Activated T-cell treated with anti-CD3 and anti-CD28 coated beads, Interleukin-2, amount 50 U/mL, for 1 hour (primary cell): ENCODE data around the gene CCSER1.
"Not testable (repeated sequence)": the region's sequence is repeated elsewhere in the genome, so short reads cannot be mapped to it uniquely, and the experiment has no call there.

Experiments used
- DNase-seq: peaks from one replicate; pipeline ENCODE4 v3.0.0-alpha.2; 2020

CCSER1 gene

DNA sequence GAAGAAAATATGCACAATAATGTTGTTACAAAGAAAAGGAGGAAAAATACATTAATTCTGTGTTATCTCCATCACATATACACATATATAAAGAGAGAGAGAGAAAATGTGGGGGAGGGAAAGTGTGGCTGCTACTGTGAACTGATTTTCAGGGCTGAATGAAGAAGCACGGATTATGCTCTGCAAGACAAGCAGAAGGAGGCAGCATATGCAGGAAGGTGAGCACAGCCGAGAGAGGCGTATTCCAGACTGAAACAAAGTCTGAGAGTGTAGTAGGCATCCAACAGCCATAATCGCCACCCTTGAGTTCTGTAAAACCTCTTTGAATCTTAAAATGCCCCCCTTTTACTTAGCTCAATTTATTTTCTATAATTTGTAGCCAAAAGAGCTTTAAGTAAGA is 1094.8 kb downstream of the CCSER1 start:
- no peak for DNase-seq

DNA sequence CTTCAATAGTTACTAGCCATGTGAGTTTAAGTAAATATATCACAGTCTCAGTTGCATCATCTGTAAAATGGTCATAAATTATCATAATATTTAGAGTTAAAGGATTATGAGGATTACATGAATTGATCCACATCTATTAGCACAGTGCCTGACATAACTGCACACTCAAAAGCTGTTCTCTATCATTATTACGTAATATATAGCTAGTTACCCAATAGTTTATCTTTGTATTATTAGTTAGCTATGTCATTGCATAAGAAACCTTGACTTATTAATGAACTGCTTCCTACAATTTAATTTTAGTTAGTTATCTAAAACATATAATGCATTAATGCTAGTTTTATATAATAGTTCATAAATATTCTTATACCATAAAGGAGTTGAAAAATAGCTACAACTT is 1099.7 kb downstream of the CCSER1 start:
- no peak for DNase-seq

DNA sequence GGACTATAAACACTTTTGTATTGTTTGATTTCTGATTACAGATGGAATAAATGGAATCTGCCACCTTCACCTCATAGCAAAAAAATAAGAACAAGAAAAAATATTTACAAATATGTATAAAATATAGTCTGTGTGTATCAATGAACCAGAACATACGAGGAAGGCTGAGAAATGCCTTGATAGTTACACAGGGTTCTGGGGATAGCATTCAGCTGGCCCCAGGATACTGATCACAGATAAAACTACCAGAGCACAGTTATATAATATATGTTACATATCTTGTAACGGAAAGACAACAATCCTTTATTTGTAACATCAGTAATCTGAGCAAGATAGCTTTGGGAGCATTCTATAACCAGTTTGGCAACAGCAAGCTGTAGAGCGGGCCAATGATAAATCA is 1101.5 kb downstream of the CCSER1 start:
- no peak for DNase-seq

DNA sequence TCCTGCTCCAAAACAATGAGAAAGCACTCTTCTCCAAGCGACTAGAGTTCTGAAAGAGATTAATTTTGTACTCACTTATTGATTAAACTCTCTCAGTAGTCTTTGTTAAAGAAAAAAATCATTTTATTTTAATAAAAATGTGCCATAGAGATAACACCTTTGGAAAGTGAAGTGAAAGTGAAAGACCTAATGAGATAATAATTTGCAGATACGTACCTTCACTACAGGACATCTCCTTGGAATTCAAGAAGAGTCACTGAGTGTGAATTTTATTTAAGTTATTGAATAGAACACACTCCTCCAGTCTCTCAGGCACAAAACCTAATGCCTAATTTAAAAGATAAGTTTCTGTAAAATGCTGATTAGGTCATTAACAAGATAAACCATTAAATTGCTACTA is 1106.0 kb downstream of the CCSER1 start:
- no peak for DNase-seq

DNA sequence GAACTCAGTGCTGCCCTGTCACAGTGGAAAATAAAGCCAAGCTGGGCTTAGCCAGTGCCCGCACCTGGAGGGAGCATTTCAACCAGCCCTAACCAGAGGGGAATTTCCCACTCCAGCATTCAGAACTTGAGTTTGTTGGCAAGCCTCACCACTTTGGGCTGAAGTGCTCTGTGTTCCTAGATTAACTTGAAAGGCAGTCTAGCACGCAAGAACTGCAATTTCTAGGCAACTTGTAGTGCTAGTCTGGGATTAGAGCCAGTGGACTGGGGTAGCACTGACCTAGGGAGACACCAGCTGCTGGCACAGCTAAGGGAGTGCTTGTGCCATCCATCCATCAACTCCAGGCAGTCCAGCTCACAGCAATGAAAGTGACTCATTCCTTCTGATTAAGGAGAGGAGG is 1115.9 kb downstream of the CCSER1 start:
- no peak for DNase-seq

DNA sequence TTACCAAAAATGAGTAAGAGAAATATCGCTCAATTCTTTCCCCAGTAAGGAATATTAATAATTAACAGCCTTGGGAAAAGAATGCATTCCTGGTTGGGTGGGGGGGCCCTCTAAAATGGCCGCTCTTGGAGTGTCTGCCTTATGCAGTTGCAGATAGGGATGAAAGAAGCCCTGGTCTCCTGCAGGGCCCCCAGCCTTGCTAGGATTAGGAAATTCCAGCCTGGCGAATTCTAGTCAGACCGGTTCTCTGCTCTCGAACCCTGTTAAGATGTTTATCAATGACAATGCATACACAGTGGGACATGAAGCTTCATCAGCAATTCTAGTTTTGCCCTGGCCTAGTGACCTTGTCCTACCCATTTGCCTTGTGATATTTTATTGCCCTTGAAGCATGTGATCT is 1128.8 kb downstream of the CCSER1 start:
- no peak for DNase-seq

DNA sequence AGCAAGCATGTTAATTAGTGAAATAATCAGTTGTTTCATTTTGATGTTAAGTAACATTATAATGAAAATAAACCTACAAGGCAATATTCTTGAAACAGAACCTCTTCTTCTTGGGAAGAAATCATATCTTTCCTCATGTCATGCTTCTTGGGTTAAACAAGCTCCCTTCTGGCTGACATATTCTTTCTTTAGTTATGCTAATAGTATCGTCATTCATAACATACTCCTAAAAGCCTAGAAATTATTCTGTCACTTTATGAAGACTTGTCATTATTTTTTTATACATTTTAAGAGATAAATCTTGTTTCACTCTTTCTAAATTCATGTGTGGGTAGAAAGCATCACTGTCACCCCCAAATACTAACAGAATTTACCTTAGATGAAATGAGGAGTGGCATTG is 1129.6 kb downstream of the CCSER1 start:
- DNase-seq: no peak

DNA sequence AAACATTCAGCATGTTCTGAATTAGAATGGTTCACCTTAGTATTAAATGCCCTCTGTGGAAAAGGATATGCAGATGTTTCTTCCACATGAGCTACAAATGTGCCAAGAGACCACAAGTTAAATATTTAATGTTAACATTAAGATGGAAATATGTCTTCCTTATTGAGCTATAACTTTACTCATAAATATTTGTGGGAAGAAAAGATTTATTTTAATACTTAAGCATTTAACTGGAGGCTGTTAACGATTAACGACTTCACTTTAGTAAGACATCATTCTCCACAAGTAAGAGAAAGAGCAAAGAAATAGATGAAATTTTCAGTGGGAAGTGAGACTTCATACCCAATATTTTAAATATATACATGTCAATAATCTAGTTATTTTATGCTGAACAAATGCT is 1130.5 kb downstream of the CCSER1 start:
- DNase-seq: no peak

DNA sequence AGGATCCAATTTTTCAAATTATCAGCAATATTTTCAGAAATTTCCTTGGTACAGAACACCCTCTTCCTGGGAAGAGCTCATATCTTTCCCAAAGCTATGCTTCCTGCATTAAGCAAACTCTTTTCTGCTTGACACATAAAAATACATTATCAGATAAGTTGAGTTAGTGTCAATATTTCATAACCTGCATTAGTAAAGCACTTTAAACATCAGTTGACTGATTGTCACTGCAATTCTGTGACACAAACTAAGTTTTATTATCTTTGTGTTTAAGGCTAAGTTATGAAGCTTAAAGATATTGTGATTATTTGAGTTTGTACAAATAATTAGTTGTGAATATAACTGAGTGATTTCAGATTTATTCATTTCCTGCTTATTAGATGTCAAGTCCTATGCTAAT is 1131.1 kb downstream of the CCSER1 start:
- DNase-seq: no peak

DNA sequence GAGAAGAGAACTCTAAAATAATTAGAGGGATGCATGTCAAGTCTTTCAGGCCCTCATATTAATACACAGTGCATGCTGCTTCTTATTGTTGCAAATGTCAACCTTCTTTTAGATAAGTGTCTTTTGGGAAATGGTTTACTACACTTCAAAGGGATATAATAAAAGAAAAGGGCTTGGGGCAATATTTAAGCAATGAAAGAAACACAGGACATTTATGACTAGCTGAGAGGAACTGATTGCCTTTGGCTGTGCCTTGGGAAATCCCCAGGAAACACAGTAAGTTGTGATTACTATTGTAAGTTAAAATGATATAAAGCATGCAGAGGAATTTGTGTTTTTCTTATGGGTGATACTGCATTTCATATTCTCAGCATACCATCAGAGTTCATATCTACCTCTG is 1140.3 kb downstream of the CCSER1 start:
- no peak for DNase-seq

DNA sequence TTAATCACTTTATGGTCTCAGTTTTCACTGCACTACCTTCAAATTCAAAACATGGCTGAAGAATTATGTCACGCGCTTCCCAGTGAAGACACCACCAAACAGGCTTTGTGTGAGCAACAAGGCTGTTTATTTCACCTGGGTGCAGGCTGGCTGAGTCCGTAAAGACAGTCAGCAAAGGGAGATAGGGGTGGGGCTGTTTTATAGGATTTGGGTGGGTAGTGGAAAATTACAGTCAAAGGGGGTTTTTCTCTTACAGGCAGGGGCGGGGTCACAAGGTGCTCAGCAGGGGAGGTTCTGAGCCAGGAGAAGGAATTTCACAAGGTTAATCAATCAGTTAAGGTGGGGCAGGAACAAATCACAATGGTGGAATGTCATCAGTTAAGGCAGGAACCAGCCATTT is 1141.3 kb downstream of the CCSER1 start:
- DNase-seq: not testable (repeated sequence)

DNA sequence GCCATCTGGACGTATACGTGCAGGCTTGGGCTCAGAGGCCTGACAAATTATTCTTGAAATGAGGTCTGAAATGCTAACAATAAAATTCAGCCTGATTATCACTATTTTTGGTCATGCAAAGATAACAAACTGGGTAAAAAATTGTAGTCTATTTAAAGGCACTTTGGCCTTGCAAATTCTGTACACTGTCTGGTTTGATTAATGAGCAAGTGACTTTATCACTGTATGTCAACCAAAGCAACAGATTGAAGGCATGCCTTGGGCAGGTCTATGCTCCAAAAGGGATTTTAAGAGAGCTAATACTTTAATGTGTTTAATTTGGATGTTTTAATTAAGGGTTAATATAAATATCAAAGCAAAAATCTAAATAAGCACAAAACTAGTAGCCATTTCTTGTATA is 1141.7 kb downstream of the CCSER1 start:
- DNase-seq: no peak

DNA sequence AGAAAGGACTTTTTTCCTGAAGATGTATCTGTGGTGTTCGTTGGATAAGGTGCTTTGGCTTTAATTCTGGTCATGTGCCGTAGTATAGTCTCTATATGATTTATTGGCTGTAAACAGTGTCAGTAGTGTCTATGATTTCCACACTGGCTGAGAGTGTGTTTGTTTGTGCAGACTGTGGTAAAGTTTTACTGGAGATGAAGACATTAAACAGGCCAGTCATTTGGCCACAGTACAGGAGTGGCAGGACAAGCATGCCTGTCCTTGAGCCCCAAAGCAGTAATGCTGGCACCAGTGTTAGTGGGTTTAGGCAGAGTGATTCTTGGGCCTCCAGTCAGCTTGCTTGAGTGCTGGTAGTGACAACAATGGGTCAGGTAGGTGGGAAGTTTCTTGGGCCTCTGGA is 1152.7 kb downstream of the CCSER1 start:
- no peak for DNase-seq

DNA sequence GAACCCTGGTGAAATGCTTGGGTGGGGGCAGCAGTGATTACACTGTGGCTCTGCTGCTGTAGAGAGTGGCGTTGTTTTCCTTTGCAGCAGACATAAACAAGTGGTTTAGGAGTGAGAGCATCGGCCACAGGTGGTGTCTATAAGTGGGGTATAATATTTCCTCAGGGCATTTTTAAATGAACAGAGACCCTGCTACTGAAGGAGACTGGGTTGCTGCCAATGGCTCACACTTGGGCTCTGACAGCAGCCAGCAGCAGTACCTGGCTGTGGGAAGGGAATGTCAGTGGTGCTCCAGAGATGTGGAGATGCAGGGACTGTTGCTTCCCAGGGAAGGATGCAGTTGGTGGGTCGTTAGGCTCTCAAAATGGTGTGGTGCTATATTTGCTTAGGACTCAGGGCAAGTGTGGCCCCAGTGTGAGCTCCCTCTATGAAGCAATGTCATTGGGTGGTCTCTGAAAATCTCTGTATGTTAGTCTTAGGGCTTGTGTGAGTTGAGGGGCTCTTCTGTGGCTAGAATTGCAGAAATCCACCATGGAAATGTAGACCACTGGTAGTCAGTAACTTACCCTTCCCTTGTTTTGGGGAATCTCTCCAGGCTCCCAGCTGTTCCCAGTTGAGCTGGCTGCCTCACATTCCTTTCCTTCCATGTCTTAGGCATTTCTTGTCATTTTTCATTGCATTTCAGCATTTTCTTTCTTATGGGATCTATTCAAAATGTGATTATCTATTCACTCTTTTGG is 1153.5 kb downstream of the CCSER1 start:
- DNase-seq: no peak

DNA sequence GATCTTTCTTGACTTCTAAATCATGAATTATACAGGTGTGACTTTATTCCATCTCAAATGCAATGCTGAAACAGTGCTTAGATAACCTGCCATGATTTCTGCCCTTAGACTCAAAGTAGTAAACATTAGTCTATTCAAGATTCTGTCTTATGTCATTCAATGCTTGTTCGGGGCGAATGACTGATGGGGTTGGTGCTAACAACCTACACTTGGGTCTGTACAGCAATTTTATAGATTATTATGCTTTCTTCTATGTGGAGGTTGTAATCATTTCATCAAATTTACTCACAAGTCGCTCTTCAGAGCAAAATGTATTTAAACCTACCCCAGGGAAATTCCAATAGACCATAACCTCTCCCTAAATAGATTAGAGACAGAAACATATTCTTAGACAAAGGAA is 1155.0 kb downstream of the CCSER1 start:
- no peak for DNase-seq

DNA sequence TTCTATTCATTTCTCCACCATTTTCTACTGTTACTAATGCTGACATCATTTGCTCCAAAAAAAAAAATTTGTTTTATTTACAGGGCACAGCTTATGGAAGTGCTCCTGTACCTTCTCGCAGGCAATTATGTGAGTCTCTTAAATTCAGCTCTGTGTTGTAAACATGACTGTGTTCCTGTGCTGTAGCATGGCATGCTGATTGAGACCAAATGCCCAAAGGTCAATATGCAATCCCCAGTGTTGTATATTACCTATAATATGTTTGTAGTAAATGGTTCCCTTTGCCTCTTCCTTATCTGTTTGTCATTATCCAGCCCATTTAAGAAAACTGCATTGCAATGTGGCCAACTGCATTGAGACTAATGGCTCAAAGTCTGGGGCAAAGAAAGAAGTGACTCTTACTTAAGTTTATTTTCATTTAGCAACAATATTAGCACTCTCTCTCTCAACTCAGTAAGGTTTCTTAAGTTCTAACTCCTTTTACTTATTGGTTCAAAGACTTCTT is 1156.6 kb downstream of the CCSER1 start:
- DNase-seq: no peak

DNA sequence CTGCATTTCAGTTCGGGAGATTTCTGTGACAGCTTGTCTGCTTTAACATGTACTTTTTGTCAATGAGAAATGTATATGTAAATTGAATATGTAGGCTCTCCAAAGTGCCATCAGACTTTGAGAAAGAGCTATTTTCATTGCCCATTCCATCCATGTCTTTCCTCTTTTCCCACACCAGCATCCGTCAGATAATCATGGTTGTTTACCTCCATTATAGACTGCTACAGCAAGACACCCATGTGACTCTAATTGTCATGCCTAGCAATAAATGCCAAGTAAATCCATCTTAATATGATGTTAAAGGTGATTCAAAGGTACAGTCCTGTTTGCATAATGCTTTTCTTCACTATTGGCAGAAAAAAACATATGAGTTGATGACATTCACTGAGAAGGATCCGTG is 1157.3 kb downstream of the CCSER1 start:
- no peak for DNase-seq

DNA sequence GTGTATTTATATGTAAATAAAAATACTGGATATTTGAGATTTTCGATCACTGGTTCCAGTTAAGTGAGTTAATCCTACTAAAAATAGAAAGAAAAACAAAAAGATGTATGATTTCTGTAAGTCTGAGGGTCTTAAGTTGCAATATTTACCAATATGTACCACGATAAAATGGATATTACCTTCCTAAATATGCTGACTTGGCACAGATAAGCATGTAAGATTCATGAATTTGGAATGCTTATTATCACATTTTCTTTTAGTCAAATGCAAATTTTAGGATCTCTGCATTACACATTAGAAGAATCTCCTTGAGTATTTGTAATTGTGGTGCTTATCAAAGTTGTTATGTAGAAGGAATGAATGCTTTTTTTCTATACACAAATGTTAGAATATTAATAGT is 1158.3 kb downstream of the CCSER1 start:
- no peak for DNase-seq

DNA sequence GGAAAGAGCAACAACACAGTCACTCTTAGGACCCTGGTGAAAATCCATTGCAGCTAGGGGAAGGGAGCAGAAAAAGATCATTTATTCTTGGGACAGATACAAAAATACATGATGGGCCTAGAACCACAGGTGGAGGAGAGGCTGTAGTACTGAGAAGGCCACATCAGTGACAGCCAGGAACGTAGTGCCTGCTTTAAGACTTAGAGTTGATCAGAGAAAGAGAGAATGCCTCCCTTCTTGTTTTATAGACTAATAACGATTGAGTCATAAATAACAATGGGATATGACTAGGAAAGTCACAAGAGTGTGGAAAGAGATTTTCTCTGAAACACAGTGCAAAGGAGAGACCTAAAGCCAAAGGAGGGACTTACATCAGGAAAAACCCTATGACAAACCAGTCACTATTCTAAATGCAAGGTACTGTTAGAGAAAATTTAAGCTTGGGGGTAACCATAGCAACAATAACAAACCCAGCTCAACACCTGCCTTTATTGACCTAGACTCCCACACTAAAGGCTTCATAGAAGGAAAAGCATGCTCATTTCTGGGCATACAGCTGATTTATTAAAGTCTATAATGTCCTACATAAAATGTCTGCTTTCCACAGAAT is 1161.6 kb downstream of the CCSER1 start:
- DNase-seq: no peak

DNA sequence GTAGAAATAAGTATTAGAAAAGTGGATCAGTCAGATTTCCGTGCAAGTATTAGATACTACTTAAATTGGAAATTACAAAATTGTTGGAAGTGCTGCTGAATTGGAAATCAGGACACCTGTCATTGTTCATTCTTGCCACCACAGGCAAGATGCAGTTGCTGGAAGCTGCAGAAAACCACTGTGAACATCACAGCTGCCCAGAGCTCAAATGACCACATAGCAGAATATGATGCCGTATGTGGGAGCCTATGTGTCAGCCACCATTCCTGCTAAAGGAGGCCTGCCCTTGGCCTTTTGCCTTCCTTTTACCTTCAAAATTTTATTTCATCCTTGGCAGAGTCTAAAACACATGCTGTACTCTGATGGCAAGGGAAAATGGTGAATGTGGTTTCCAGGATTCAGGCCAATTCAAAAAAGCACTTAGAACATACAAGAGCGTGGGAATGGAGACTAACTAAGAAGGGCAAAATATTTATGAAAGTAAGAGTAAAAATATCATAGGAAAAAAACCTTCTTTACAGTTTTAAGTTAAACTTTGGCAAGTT is 1171.0 kb downstream of the CCSER1 start:
- DNase-seq: no peak

DNA sequence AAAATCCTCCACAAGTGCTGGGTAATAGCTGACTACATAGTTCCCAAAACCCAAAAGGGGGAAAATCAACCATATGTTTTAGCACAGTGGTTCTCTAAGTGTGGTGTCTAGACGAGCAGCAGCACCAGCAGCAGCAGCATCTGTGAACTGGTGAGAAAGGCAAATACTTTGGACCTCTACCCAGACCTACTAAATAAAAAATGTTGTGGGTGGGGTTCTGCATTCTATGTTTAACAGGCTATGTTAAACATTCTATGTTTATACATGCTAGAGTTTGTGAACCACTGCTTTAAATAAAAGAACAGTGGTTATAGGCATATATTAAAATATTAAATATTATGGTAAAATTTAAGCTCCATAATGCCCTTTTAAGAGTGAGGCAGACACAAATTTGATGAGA is 1171.6 kb downstream of the CCSER1 start:
- DNase-seq: no peak

DNA sequence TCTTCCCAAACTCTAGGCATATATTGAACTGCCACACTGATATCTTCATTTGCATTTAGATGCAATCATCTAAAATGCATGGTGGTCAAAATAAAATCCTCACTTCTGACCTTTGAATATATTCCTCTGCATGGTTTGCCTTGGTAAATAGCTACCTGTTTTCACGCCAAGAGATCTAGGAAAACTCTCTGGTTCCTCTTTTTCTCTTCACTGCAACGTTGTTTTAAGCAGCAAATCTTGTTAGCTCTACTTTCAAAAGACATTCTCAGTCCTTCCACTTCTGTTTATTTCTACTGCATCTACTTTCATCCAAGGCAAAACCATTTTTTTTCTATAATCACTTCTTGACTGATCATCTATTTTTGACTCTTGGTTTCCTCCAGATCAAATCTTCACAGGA is 1174.9 kb downstream of the CCSER1 start:
- no peak for DNase-seq

DNA sequence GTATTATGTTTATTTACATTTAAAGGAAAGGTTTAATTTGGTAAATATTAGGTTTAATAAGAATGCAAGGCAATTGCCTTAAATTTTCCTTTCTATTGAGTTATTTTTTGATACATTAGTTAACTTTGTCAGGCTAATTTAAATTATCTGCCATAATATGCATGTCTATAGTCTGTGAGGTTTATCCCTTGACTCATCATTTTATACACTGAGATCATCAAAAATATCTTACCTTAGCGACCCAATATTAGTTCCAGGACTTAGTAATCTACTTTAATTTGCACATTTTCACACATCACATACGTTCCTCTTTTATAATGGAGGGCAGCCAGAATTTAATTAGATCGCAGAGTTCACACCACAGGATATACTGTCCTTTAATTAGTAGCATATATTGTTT is 1177.1 kb downstream of the CCSER1 start:
- DNase-seq: no peak

DNA sequence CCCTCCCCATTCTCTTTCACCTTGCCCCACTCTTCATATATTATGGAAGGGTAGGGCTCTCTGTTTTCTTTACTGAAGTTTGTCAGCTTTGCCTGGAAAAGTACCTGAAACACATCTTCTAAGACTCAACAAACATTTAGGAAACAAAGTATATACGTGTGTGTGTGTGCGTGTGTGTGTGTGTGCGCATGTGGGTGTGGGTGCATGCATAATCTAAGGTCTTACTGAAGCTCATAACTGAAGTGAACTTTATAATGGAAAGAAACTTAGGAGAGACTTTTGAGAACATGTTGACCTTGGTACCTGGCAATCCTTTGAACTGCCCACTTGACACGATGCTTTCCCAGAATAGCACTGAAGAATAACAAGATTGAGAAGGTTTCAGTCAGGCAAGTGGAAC is 1190.2 kb downstream of the CCSER1 start:
- DNase-seq: no peak
